ENCODE measurements around the gene CRAT. TPM values are rescaled to one million over a fixed set of nuclear protein-coding genes. Genes with fewer than 3 reads are reported as not detected.
A peak's percentile ranks its signal among the peaks of the same experiment; 100 is the strongest.
"Not testable (repeated sequence)": the region's sequence is repeated elsewhere in the genome, so short reads cannot be mapped to it uniquely, and the experiment has no call there.

Gene CRAT
- total RNA-seq, 2 experiments from 2014 or later = 1.8 to 6.5 TPM

DNA sequence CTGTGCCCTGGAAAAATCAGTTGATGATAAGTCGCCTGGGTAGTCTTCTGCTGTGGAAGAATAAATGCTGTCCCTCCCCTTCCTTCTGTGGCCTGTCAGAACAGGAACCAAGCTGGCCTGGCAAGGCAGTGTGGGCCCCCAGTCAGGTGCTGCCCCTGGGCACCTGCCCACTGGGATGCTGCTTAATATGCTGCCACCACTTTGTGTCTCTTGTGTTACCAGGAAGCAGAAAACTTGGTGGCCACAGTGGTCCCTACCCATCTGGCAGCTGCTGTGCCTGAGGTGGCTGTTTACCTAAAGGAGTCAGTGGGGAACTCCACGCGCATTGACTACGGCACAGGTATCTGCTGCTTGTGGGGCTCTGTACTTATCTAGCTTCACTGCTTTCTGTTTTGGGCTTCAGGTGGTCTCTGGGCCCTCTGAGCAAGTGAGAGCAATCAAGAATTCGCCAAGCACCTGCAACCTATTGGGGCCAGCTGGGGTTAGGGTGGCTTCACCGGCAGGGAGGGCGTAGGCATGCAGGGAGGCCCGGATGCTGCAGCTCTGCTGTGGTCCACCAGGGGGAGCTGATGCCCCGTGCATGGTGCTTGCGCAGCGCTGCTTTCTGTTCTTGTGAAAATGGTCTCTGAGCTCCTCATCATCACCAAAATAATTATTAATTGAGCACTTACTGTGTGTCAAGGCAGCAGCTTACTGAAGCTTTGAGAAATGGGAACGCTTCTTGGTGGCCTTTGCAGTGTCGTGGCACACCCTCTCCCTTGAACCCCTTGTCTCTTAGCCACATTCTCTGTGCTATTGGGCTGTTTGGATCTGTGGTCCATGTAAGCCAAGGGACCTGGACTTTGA lies 20.9 kb upstream of the CRAT start:
- Histone ChIP-seq H3K4me3 (ENCODE audit: low read depth, low read length, poor library complexity, severe bottlenecking) (no peak overlapping the region), H2AFZ (ENCODE audit: low read length) (no peak overlapping the region), H3K36me3 (ENCODE audit: insufficient read depth, low read length) (peaks cover 72% of the 10 kb centered on the region), H3K4me2 (ENCODE audit: low read length) (no peak overlapping the region), H3K27ac (ENCODE audit: low read depth, low read length, poor library complexity, severe bottlenecking) (no peak overlapping the region), H3K9me2 (ENCODE audit: insufficient read depth, low read length) (no peaks in the 10 kb centered on the region), H3K79me2 (ENCODE audit: insufficient read depth, low read depth, low read length) (no peaks in the 10 kb centered on the region), H3K4me1 (ENCODE audit: insufficient read depth, low read length, poor library complexity, severe bottlenecking) (no peaks in the 10 kb centered on the region), H4K20me1 (ENCODE audit: insufficient read depth, low read length) (no peaks in the 10 kb centered on the region), H3K9me3 (ENCODE audit: low read length) (no peaks in the 10 kb centered on the region)
- no TSS peak for BruUV-seq (replicated peaks)
- intact Hi-C loops (cut with micrococcal nuclease; ENCODE audit: unreplicated experiment) = loop anchor here (2.0 kb wide), 1 partner anchor 479 kb away; no protein-coding TSS in a partner anchor
- TF ChIP-seq EZH2phosphoT487 (IDR thresholded peaks at IDR 0.05; ENCODE audit: borderline replicate concordance, low read depth, low read length) = no peak
- TF ChIP-seq, protein P1, sequence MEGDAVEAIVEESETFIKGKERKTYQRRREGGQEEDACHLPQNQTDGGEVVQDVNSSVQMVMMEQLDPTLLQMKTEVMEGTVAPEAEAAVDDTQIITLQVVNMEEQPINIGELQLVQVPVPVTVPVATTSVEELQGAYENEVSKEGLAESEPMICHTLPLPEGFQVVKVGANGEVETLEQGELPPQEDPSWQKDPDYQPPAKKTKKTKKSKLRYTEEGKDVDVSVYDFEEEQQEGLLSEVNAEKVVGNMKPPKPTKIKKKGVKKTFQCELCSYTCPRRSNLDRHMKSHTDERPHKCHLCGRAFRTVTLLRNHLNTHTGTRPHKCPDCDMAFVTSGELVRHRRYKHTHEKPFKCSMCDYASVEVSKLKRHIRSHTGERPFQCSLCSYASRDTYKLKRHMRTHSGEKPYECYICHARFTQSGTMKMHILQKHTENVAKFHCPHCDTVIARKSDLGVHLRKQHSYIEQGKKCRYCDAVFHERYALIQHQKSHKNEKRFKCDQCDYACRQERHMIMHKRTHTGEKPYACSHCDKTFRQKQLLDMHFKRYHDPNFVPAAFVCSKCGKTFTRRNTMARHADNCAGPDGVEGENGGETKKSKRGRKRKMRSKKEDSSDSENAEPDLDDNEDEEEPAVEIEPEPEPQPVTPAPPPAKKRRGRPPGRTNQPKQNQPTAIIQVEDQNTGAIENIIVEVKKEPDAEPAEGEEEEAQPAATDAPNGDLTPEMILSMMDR (conservative IDR thresholded peaks at IDR 0.05; ENCODE audit: low read length) = peak; percentile 99
- ChIA-PET POLR2A (interaction anchor here (1.0 to 1.8 kb wide), 3 partner anchors 8 to 16 kb away, joined by 4 to 7 read pairs (median 6); no protein-coding TSS in a partner anchor), CTCF (ENCODE audit: unreplicated experiment) (interaction anchor here (0.5 to 2.0 kb wide), 10 partner anchors 9 to 104 kb away, joined by 3 to 10 read pairs (median 4); partner anchors contain the start of genes DOLPP1 and SH3GLB2)
- DNase-seq (ENCODE audit: low spot score) = peak; percentile 73

DNA sequence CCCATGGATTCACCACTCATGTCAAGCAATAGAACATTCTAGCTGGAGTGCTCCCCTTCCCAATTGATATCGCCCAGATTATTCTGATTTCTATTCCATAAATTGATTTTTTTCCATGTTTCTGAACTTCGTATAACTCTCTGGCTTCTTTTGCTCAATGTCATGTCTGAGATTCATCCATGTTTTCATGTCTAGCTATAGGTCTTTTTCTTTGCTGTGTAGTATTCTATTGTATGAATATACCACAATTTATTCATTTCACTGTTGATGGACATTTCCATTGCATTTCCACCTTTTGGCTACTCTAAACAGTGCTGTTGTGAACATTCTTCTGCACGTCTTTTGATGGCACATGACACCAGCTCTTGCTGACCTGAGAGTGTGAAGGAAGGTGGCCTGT lies 20.2 kb upstream of the CRAT start:
- Histone ChIP-seq H3K9me2 (ENCODE audit: insufficient read depth, low read length) (no peaks in the 10 kb centered on the region), H3K9me3 (ENCODE audit: low read length) (no peaks in the 10 kb centered on the region), H2AFZ (ENCODE audit: low read length) (no peak overlapping the region), H3K36me3 (ENCODE audit: insufficient read depth, low read length) (peaks cover 69% of the 10 kb centered on the region), H3K4me1 (ENCODE audit: insufficient read depth, low read length, poor library complexity, severe bottlenecking) (no peaks in the 10 kb centered on the region), H3K79me2 (ENCODE audit: insufficient read depth, low read depth, low read length) (no peaks in the 10 kb centered on the region), H3K4me3 (ENCODE audit: low read depth, low read length, poor library complexity, severe bottlenecking) (no peak overlapping the region), H3K27ac (ENCODE audit: low read depth, low read length, poor library complexity, severe bottlenecking) (no peak overlapping the region), H4K20me1 (ENCODE audit: insufficient read depth, low read length) (no peaks in the 10 kb centered on the region), H3K4me2 (ENCODE audit: low read length) (no peak overlapping the region)
- no peak for TF ChIP-seq EZH2phosphoT487 (IDR thresholded peaks at IDR 0.05; ENCODE audit: borderline replicate concordance, low read depth, low read length)
- TF ChIP-seq, protein P1 (conservative IDR thresholded peaks at IDR 0.05; ENCODE audit: low read length) = no peak
- POLR2A ChIA-PET = interaction anchor here (0.6 to 1.8 kb wide), 3 partner anchors 9 to 1335 kb away, joined by 4 to 7 read pairs (median 6); no protein-coding TSS in a partner anchor
- intact Hi-C loops (cut with micrococcal nuclease; ENCODE audit: unreplicated experiment) = loop anchor here (2.0 kb wide), 1 partner anchor 480 kb away; no protein-coding TSS in a partner anchor
- CTCF ChIA-PET (ENCODE audit: unreplicated experiment) = interaction anchor here (2.0 kb wide), 1 partner anchor 10 kb away, joined by 9 read pairs; no protein-coding TSS in a partner anchor
- no peak for DNase-seq (ENCODE audit: low spot score)
- no TSS peak for BruUV-seq (replicated peaks)

DNA sequence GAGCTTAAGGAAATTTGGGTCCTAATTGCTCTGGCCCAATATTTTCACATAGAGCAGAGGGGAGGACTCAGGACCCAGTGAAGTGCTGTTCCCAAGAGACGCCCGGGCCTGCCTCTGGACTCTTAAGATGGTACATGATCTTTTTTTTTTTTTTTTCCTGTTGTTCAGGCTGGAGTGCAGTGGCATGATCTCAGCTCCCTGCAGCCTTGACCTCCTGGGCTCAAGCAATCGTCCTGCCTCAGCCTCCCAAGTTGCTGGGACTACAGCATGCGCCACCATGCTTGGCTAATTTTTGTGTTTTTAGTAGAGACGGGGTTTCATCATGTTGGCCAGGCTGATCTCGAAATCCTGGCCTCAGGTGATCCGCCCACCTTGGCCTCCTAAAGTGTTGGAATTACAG lies 19.7 kb upstream of the CRAT start:
- POLR2A ChIA-PET = interaction anchor here (0.6 to 1.8 kb wide), 4 partner anchors 10 to 1335 kb away, joined by 3 to 7 read pairs (median 5); no protein-coding TSS in a partner anchor
- not testable (repeated sequence) for BruUV-seq (replicated peaks)
- CTCF ChIA-PET (ENCODE audit: unreplicated experiment) = interaction anchor here (2.0 kb wide), 1 partner anchor 10 kb away, joined by 9 read pairs; no protein-coding TSS in a partner anchor

More for the DNA sequence above, 19.7 kb upstream of the CRAT start:
- not testable (repeated sequence) for H3K27ac ChIP-seq (ENCODE audit: low read depth, low read length, poor library complexity, severe bottlenecking); H3K79me2 ChIP-seq (ENCODE audit: insufficient read depth, low read depth, low read length); H3K4me3 ChIP-seq (ENCODE audit: low read depth, low read length, poor library complexity, severe bottlenecking); H3K4me2 ChIP-seq (ENCODE audit: low read length); DNase-seq (ENCODE audit: low spot score); H3K9me2 ChIP-seq (ENCODE audit: insufficient read depth, low read length); H3K4me1 ChIP-seq (ENCODE audit: insufficient read depth, low read length, poor library complexity, severe bottlenecking); H2AFZ ChIP-seq (ENCODE audit: low read length); H3K9me3 ChIP-seq (ENCODE audit: low read length); H4K20me1 ChIP-seq (ENCODE audit: insufficient read depth, low read length)
- H3K36me3 ChIP-seq (ENCODE audit: insufficient read depth, low read length) = peaks cover 70% of the 10 kb centered on the region
- intact Hi-C loops (cut with micrococcal nuclease; ENCODE audit: unreplicated experiment) = loop anchor here (2.0 kb wide), 1 partner anchor 481 kb away; no protein-coding TSS in a partner anchor

All from OCI-LY7 (cell line).